Ovary (tissue), 3 donors: Measurements from ENCODE around the gene HDLBP.

Experiments used
- EP300 ChIP-seq: sonication (generic); formaldehyde crosslinking; IDR thresholded peaks from one replicate; pipeline ENCODE4 v1.6.1; 2017; ENCODE audit warnings: antibody characterized with exemption
- POLR2A ChIP-seq: fragments of 450-650 bp; IDR thresholded peaks from one replicate; pipeline ENCODE4 v1.6.1; 2017; ENCODE audit warnings: antibody characterized with exemption, mild to moderate bottlenecking, moderate library complexity
- TF ChIP-seq, protein P1 (sequence below), 3 donors: fragments of 450-650 bp in 2 of 3; fragments of 200-600 bp in 1 of 3; IDR thresholded peaks; one replicate each; pipeline versions ENCODE4 v1.5.1 to v1.8.0; 2016 to 2022; ENCODE audit warnings: antibody characterized with exemption in 3 of 3, mild to moderate bottlenecking in 1 of 3
- donor health status: DM: no; HTN: no; CAD: no.

DNA sequence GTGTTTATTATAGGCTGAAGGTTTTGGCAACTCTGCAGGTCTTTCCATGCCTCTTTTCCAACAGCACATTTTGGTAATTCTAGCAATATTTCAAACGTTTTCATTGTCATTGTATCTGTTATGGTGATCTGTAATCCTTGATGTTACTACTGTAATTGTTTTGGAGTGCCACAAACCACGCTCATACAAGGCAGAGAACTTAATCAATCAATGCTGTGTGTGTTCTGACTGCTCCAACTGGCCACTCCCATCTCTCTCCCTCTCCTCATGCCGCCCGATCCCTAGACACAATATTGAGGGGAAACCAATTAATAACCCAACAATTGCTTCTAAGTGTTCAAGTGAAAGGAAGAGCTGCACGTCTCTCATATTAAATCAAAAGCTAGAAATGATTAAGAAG lies 32.9 kb downstream of the HDLBP start:
- TF ChIP-seq, protein P1, sequence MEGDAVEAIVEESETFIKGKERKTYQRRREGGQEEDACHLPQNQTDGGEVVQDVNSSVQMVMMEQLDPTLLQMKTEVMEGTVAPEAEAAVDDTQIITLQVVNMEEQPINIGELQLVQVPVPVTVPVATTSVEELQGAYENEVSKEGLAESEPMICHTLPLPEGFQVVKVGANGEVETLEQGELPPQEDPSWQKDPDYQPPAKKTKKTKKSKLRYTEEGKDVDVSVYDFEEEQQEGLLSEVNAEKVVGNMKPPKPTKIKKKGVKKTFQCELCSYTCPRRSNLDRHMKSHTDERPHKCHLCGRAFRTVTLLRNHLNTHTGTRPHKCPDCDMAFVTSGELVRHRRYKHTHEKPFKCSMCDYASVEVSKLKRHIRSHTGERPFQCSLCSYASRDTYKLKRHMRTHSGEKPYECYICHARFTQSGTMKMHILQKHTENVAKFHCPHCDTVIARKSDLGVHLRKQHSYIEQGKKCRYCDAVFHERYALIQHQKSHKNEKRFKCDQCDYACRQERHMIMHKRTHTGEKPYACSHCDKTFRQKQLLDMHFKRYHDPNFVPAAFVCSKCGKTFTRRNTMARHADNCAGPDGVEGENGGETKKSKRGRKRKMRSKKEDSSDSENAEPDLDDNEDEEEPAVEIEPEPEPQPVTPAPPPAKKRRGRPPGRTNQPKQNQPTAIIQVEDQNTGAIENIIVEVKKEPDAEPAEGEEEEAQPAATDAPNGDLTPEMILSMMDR (IDR thresholded peaks at IDR 0.05): no peak
- TF ChIP-seq POLR2A (no peak), EP300 (no peak)
